Measurements from ENCODE around the gene PDE10A.
"Not testable (repeated sequence)": the region's sequence is repeated elsewhere in the genome, so short reads cannot be mapped to it uniquely, and the experiment has no call there.

The PDE10A gene

DNA sequence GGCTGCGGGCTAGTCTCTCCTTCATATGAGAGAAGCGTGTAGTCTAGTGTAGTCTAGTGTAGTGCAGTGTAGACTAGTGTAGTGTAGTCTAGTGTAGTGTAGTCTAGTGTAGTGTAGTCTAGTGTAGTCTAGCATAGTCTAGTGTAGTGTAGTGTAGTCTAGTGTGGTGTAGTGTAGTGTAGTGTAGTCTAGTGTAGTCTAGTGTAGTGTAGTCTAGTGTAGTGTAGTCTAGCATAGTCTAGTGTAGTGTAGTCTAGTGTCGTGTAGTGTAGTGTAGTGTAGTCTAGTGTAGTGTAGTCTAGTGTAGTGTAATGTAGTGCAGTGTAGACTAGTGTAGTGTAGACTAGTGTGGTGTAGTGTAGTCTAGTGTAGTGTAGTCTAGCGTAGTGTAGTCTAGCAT is 44.1 kb downstream of the PDE10A start:
- DNase-seq, result not testable (repeated sequence)

DNA sequence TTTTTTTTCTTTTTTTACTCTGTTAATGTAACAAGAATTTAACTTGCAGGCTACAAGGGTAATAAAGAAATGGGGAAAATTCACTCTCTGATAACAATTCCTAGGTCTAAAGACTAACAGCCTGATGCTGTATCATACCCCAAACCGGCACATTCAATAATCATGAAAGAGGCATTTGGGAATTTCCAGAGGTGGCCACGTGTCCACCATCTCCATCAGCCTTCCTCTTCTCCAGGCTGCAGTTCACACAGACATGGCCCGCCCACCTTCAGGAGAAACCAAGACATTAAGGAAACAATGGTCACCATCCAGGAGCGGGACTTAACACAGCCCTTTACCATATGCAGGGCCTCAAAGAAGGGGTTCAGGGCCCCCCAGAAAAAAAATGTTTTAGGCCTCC is 44.8 kb downstream of the PDE10A start:
- DNase-seq, result no peak

DNA sequence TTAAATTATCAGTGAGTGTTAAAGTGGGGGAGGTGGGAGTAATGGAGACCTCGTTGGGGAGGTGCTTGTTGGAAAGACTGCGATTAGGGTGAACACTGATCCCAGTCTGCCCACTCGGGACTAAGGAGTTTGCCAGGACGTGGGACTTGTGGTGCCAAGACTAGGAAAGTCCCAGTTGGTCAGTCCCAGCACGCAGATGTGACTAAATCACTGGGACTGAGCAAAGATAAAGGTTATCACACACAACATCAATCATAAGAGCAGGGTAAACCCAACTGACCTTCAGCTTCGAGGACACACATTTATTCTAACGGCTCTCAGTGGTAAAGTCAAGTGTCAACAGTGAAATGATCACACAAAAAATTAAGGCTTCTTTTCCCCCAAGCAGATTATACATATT is 45.5 kb downstream of the PDE10A start:
- no peak for DNase-seq

DNA sequence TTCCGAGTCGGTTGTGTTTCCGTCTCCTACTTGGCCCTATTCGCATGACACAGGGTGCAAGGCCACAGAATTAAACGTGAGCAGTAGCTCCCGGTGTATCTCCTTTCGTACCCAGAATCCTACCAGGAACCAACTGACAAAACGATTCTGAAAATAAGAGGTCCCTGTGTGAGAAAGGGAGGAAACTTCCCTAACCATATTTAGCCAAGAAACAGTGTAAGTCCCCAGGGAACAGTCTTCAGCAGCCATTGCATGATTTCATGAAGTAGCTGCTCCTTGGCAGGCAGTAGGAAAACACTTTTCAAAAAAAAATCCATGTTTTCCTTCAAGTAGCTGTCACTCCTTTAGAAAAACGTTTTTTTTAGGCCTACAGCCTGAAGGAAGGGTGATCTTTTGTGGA is 46.9 kb downstream of the PDE10A start:
- DNase-seq, result no peak

DNA sequence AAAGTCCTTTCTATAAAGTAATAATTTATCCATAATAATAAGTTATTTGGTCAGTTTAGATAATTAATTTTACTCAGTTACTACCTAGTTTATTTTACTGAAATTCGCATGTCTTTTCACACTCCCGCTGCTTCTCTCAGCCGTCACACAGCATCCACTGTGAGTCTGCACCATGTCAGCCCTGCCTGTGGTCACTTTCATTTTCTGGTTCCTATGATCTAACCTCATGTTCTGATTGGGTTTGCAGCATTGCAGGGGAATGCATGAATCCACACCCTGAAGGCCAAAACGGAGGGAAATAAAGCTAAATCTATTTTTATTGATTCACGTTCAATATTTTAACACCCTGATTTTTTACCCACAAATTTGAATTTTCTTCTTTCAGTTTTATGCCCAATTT is 47.4 kb downstream of the PDE10A start:
- DNase-seq, result no peak

DNA sequence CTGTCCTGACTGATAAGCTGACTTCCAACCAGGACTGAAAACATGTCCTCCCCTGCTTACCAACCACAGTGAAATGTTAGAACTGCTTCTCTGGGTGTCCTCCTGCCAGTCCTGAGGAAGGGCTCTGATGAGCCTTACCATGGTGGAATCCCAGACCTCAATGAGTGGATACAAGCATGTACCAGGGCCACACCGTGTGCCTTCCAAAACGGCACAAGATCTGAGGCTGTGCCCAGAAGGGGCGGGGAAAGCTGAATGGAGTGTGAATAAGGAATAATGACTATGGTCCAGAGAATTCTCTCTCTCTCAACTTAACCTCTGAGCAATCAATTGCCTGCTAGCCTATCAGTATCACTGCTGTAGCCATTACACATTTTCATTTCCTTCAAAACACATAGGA is 51.7 kb downstream of the PDE10A start:
- DNase-seq, result no peak

DNA sequence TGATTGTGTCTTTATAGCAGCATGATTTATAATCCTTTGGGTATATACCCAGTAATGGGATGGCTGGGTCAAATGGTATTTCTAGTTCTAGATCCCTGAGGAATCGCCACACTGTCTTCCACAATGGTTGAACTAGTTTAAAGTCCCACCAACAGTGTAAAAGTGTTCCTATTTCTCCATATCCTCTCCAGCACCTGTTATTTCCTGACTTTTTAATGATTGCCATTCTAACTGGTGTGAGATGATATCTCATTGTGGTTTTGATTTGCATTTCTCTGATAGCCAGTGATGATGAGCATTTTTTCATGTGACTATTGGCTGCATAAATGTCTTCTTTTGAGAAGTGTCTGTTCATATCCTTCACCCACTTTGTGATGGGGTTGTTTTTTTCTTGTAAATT is 54.5 kb downstream of the PDE10A start:
- not testable (repeated sequence) for DNase-seq

DNA sequence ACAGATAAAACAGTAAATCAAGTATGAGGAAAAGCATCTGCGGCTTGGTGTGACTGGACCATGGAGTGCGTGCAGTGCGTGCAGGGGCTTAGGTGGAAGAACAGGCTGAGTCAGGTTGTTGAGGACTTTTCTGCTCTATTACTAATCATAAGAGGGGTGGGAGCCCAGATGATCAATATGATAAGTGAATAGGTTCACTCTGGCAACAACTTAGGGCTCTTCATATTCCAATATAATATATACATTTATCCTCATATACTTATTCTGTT is 56.4 kb downstream of the PDE10A start:
- DNase-seq, result no peak

DNA sequence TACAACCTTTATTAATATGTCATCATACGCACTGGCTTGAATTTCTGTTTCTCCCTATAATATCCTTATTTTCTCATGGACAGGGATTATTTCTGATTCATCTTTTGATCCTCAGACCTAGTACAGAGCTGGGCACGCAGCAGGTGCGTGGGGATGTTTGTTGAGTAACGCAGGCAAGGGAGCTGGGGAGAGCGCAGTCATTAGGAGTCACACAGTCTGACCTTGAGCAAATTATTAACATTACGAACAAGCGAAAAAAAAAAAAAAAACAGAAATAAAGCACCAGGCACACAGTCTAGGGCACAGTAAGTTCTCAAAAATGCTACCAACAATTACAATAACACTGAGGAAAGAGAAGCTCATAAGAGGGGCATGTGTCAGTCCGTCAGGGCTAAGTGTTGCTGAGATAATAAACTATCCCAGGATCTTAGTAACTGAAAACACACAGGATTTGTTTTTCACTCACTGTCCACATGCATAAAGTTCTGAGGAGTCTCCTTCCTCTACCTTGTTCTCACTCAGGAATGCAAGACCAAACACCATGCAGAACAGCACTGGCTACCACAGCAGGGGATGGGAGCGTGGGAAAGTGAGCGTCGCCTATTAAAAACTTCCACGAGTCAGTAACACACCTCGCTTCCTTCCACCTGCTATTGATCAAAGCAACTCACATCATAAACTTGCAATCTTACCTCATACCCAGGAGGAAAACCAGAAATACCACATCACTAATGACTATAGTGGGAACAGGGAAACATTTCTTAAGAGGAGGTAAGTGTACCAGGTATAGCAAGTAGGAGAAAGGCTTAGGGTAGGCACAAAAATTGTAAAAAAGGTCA is 56.9 kb downstream of the PDE10A start:
- no peak for DNase-seq

DNA sequence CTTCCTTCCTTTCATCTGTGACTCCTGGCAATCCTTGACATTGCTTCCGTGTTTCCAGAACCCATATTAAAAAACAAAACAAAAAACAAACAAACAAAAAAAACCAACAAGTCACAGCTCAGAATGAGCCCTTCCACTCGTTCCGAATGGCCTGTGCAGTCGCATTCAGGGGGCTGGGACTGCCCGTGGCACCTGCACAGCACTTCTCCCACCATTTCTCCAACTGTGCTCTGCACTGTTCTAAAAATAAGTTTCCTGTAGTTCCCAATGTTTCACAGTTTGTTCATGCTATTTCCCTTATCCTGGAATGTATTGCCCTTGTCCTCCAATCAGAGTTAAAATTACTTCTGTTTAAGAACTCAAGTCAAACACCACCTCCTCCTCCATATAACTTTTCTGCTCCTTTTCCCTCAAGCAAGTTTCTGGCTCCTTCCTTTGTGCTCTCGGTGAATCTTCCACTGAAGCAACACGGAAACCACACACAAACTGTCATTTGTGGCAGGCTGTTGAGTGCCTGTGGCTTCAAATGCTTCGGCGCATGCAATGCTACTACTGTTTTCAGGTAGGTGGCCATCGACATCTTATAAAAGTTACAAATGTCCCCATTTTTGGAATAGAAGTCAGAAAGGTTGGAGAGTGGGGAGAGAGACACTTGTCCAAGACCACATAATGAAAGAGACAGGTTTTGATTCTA is 57.7 kb downstream of the PDE10A start:
- DNase-seq, result no peak

DNA sequence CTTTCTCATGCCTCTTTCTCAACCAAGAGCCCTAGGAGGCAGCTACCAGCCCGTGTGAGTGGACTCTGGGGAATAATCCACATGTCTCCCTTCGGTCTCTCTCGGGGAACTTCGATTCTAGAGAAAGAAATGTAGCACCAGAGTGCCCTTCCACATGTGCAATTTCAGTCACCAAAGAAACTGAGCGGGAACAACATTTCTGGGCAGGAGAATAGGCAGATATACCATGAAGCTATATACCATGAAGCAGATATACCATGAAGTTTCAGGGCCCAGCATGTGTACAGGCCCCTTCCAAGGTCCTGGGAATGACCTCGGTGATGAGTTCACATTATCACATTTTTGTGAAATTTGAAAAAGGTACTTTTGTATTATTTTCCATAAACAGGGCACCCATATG is 60.8 kb downstream of the PDE10A start:
- no peak for DNase-seq

DNA sequence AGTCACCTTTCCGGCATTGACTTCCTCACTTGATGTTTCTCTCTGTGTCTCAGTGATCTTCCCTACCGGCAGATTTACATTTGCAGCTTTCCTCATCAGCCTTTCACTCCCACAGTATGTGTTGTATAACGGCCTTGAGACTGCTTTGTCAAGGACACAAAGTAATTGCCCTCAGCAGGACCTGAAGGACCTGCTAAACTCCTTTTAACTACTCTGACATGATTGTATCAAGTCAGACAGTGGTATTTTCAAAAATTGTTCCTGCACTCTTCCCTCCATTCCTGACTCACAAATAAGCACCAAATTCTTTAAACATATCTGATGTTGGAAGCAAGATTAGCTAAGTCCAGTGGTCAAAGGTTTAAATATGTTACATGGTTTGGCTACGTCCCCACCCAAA is 62.4 kb downstream of the PDE10A start:
- DNase-seq, result no peak

DNA sequence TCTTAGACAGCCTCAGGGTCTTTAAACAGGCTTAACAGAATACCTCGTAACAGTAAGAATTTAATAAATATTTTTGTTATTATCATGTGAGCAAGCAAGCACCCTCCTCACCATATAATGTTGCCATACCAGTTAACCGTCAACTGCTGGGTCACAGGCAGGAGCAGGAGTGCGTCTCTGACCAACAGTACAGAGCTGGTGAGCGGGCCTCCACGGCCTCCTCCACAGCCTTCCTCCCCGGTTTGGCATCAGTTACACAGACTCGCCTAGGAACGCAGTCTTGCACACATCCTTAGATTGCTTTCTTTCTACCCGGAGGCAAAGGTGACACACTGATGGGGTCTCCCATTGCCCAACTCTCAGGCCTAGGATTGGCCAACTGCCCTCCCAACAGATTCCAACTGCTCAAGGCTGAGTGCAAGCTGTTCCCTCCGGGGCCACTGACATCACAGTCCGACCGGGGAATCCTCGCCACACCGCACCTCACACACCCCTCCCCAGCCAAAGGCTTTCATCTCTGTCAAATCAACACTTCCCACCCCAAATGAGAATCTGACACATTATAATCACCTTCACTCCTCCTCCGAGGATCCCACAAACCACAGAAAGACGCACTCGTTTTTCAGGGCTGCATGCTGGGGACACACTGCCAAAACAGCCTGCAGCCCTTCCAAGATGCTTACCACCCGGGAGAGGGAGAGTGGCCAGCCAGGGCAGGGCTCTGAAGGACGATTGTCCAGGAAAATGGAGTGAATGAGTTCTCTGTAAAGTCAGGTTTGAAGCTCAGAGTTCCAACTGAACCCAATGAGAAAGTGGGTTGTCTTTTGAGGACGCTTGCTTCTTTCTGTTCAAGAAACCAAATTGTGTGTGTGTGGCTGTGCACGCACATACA is 63.2 kb downstream of the PDE10A start:
- DNase-seq, result no peak

DNA sequence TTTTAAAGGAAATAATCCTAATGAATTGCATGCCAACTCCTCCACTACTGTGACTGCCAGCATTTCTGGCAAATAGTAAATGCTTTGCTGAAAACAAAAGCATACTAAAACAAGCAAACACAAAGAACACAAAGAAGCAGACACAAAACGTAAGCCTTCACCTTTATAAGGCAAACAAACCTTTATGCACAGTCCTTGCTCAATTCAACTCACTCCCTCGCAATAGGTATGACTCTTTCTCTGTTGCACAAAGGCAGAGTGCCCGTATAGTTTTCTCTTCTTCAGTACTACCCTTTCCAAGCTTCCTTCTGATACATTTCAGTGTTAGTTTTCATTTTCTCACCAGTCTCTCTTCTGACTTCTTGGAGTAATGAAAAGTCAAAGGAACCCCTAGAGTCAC is 63.9 kb downstream of the PDE10A start:
- no peak for DNase-seq

DNA sequence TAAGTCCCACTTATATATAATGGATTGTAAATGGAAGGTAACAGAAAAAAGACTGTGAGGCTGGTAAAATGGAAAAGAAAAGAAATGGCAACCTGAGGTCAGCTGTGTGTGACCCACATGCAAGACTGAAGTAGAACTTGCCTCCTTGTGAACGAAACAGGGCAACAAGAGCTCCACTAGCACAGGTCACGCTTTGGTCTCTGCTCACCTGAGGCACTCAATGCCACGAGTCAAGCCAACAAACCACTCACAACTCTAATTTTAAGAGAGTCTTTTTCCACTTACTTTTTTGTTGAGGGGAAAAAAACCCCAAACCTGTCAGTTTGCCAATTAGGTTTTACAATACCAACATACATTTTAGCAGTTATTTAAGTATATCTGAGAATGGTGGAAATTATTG is 65.2 kb downstream of the PDE10A start:
- no peak for DNase-seq

DNA sequence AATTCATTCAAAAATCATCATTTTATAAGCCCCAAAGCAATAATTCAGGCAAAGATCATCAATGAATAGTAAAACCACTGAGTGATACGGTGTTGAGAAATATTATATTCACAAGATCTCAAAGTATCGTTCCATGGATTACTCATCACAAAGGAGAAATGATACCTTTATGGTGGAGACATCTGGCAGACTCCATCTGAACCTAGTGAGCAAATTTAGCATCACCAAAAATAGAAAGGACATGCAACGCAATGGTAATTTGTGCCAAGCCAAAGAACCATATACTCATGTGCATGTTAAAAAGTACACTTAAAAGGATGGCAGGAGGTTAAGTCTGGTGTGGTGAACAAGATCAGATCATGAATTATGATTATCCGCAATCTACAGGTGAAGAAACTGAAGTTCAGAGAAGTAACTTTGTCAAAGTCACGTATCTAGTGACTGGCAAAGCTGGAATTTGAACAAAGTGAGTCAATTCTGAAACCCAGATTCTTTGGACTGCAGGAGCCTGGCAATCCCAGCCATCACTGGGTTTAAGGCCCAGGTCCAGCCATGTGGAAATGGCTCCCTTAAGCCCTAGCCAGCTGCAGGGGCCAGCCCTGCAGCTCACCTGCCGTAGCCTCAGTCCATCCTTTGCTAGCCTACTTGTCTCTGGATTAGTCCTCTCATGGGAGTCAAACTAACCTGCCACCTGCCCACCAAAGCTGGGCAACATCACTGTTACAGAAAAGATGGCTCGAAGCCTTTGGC is 68.3 kb downstream of the PDE10A start:
- no peak for DNase-seq

DNA sequence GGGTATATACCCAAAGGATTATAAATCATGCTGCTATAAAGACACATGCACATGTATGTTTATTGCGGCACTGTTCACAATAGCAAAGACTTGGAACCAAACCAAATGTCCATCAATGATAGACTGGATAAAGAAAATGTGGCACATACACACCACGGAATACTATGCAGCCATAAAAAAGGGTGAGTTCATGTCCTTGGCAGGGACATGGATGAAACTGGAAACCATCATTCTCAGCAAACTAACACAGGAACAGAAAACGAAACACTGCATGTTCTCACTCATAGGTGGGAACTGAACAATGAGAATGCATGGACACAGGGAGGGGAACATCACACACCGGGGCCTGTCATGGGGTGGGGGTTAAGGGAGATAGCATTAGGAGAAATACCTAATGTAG is 70.1 kb downstream of the PDE10A start:
- not testable (repeated sequence) for DNase-seq

DNA sequence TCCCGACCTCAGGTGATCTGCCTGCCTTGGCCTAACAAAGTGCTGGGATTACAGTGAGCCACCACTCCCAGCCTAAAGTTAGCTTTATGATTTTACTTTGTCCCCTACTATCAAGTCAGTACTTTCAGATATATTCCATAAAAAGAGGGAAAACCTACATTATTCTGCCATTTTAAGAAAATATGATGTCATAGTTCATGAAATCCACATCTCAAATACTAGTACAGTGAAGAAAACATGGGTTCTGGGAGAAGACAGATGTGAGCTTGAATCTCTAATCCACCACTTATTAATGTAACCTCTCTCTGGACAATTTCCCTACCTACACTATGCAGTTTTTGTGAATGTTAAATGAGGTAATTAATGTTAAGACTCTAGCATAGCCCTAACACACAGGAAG is 74.5 kb downstream of the PDE10A start:
- no peak for DNase-seq

DNA sequence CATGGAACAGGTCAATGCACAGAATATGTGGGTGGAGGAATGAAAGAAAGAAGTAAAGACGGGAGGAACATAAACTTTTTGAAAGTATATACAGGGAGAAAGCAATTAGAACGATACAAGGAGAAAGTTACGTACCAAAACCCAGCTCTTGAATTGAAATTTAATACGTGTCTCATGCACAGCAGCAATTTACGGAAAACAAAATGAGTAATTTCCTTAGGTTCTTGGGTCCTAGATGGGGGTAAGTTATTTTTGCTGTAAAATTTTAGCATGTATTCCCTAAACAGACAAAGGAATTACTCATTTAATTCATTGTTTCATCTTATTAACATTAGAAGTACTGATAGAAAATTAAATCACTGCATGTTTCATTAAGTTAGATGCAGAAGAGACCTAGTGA is 75.8 kb downstream of the PDE10A start:
- no peak for DNase-seq

DNA sequence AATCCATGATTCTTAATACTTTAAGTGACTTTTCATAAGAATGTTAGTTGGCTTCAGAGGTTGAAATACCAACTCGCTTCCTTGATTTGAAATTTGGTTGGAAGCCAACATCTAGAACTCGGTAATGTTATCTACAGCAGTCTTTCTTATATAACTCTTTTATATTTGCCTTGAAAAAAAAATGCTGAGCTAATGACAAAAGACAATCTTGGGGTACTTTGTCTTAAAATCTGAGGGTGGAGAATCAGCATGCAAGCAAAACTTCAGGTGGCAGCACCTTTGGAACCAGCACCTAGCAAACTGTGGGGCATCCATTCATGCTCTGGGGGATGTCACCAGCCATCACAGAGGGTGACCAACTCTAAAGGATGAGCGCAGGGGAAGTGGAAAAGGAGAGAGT is 76.3 kb downstream of the PDE10A start:
- DNase-seq, result no peak

DNA sequence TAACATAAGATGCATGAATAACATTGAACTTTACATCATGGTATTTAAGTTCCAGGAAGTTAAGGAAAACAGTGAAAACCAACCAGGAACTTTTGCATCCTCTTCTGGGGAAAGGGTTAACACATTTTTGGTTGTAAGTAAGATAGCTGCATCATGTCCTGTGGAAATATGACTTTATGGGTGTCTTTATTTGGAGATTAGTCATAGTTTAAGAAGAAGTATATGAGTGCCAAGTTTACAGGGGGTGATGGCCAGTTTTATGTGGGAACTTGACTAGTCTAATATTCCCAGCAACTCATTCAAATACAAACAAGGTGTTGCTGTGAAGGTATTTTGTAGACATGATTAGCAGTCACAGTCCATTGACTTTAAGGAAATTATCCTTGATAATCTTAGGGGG is 78.0 kb downstream of the PDE10A start:
- DNase-seq, result no peak

DNA sequence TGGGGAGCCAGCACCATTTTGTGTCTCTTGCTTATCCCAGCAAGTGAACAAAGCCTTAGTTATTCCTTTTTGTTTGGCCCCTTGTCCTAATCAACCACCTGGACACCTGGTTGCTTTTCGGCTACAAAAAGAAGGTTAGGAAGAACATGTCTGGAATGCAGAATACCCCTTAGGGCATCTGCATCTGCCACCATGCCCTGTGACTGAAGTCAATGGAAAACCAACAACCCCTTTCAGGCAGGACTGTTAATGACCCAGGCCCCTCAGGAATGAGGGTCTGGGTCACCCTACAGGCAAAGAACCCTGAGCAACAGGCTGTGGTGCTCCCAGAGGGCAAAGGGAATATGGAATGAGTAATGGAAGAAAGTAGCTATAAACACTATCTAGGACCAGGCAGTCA is 78.5 kb downstream of the PDE10A start:
- no peak for DNase-seq

DNA sequence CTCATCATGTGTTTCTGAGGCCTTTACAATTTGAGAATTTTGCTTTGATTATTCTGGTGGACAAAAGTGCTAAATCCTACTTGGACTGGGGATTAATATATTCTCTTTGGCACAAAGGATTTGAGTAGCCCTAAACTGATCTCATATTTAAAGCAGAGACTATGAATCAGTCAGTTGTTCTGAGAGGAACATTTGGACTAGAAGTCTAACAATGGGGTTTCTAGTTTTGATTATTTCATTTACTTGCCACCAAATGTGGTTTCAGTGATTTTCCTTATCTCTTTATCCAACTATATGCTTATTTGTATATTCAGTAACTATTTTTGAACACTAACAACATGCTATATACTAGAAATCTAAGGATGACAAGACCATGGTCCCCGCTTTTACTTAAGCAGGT is 81.4 kb downstream of the PDE10A start:
- no peak for DNase-seq
